GM06990 (cell line): ENCODE data around the gene RAB25.

ENCODE experiments used
- DNase-seq: peaks from one replicate; pipeline ENCODE4 v3.0.0-alpha.2; 2011; ENCODE audit not compliant: insufficient read length; ENCODE audit errors: extremely low read depth
- H3K27me3 ChIP-seq: replicated peaks from 2 replicates; pipeline ENCODE4 v1.6.0; 2011; ENCODE audit warnings: low read length; ENCODE audit not compliant: control insufficient read depth, insufficient read depth
- H3K36me3 ChIP-seq: 2 replicates; pipeline ENCODE4 v1.5.1; 2011; ENCODE audit warnings: low read length; ENCODE audit not compliant: control insufficient read depth, insufficient read depth
- H3K4me3 ChIP-seq: replicated peaks from 2 replicates; pipeline ENCODE4 v1.5.1; 2011; ENCODE audit warnings: low read depth, mild to moderate bottlenecking, control low read depth, low read length
- CTCF ChIP-seq: IDR thresholded peaks from 2 replicates; pipeline ENCODE4 v1.5.1; 2011; ENCODE audit warnings: low read length, control low read depth, mild to moderate bottlenecking, inconsistent platforms; ENCODE audit not compliant: insufficient read depth, poor library complexity, severe bottlenecking

The RAB25 gene

GRCh38 chr1:156060937-156061636 lies at the start of gene RAB25:
Gene RAB25, plus strand, starts transcription at chr1:156061160. Its CDS starts 241 bp downstream, at chr1:156061401.
- H3K4me3 ChIP-seq: no peak within 1 kb of the TSS
- peaks cover 2% of the 10 kb centered on the region for H3K36me3 ChIP-seq
- no peak for TF ChIP-seq CTCF
- H3K27me3 ChIP-seq: no peaks in the 10 kb centered on the region
- no peak for DNase-seq

- no peak for TF ChIP-seq CTCF
- peak; percentile 55 for DNase-seq
- H3K4me3 ChIP-seq: no peak overlapping the region
- H3K27me3 ChIP-seq: no peaks in the 10 kb centered on the region
- peaks cover 24% of the 10 kb centered on the region for H3K36me3 ChIP-seq
Measured at GRCh38 chr1:156012051-156012817, 48.7 kb upstream of the RAB25 start.

- no peak for TF ChIP-seq CTCF
- no peaks in the 10 kb centered on the region for H3K27me3 ChIP-seq
- no peak for DNase-seq
- H3K4me3 ChIP-seq: no peak overlapping the region
- H3K36me3 ChIP-seq: peaks cover 20% of the 10 kb centered on the region
Measured at GRCh38 chr1:156014829-156015228, 46.1 kb upstream of the RAB25 start.

- DNase-seq: no peak
- Histone ChIP-seq H3K4me3 (peak overlapping the region; percentile 73), H3K36me3 (peaks cover 3% of the 10 kb centered on the region), H3K27me3 (no peaks in the 10 kb centered on the region)
- no peak for TF ChIP-seq CTCF
Measured at GRCh38 chr1:156019946-156020292, 41.0 kb upstream of the RAB25 start.

- no peaks in the 10 kb centered on the region for H3K27me3 ChIP-seq
- peaks cover 2% of the 10 kb centered on the region for H3K36me3 ChIP-seq
- no peak for TF ChIP-seq CTCF
- H3K4me3 ChIP-seq: peak within 1 kb of the TSS; percentile 73
- peak; percentile 68 for DNase-seq
Measured at GRCh38 chr1:156020293-156021092, 40.5 kb upstream of the RAB25 start, which contains the start of gene SSR2. Gene SSR2, minus strand, starts transcription at chr1:156020951. Its CDS starts 784 bp downstream, at chr1:156020167.
